Heart left ventricle (tissue), 13 donors: ENCODE measurements around the gene MZB1.

Source experiments
- CTCF ChIP-seq, 12 donors: fragments of 200-600 bp; sonication (generic) in 4 of 12; IDR thresholded peaks; one replicate each; pipeline versions ENCODE4 v1.5.0 to v1.8.0; 2018 to 2022; ENCODE audit warnings: antibody characterized with exemption in 12 of 12, mild to moderate bottlenecking in 5 of 12
- POLR2A ChIP-seq, 2 donors: fragments of 450-650 bp; IDR thresholded peaks; one replicate each; pipeline ENCODE4 v1.6.1; 2017; ENCODE audit warnings: antibody characterized with exemption in 2 of 2, mild to moderate bottlenecking in 2 of 2, moderate library complexity in 2 of 2
- donor health status: ischemic (EF 13 %, LVEDD 7.1; RV severe dilation, severe dysfunction).
- donor health status: DM: no; HTN: yes; CAD: no.
- donor health status: DM: no; HTN: no; CAD: no.
- donor health status: ischemic (EF 25% LVEDD 6.9; RV normal size, moderate dysfunction).
- donor health status: ischemic (EF 25% LVEDD 5.7; RV mildly dilated, moderate dysfunction).
- donor health status: ischemic (EF 35%, LVEDD 5.7; RV mildly dilated, moderate dysfunction).
- donor health status: nonischemic (EF 11% LVEDD 7.7; RV severe dilation, severe dysfunction).
- donor health status: DM: yes; HTN: yes; CAD: no.
- donor health status: PGD.
- donor health status: ischemic (EF 29% LVEDD 5.4; RV normal size, mild dysfunction).
- donor health status: nonischemic (EF 23%, LVEDD 6.1; RV moderate dilation, normal function).

GRCh38 chr5:139404484-139404840 lies 14.7 kb upstream of the MZB1 start:
- TF ChIP-seq CTCF (IDR thresholded peaks at IDR 0.05) (no peak), POLR2A (IDR thresholded peaks at IDR 0.05) (no peak)
